ENCODE data around the gene OR6B1.
"Not testable (repeated sequence)": the region's sequence is repeated elsewhere in the genome, so short reads cannot be mapped to it uniquely, and the experiment has no call there.

The OR6B1 gene

DNA sequence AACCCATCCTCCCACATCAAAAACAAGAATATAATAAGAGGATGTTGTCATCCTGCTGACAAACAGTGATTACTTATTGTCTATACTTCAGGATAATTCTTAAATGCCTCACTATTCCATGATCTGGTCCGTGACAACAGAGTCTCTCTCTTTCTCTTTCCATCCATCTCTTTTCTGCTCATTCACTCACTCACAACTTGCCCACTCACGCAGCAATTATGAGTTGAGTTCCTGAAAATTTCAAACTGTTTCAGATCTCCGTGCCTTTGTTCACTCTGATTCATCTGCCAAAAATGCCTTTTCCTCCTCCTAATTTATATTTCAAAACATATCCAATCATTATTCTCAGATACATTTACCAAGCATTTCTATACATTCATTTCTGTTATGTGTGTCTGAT, 1.4 kb downstream of the OR6B1 start:
- Histone ChIP-seq H3K27me3 (ENCODE audit: control insufficient read depth in 2 of 2, insufficient read depth in 2 of 2, low read length in 2 of 2) (no peaks in the 10 kb centered on the region), H3K36me3 (ENCODE audit: control insufficient read depth in 2 of 2, insufficient read depth in 2 of 2, low read length in 2 of 2) (no peaks in the 10 kb centered on the region), H3K4me1 (ENCODE audit: control insufficient read depth in 2 of 2, insufficient read depth in 2 of 2, low read length in 2 of 2) (no peaks in the 10 kb centered on the region), H3K4me3 (ENCODE audit: low read length in 2 of 2) (no peak overlapping the region), H3K9ac (ENCODE audit: low read depth in 1 of 2, low read length in 2 of 2) (no peak overlapping the region), H3K27ac (ENCODE audit: low read depth in 2 of 2, low read length in 2 of 2) (no peak overlapping the region), H3K9me3 (ENCODE audit: control insufficient read depth in 2 of 2, low read length in 2 of 2) (no peaks in the 10 kb centered on the region)

DNA sequence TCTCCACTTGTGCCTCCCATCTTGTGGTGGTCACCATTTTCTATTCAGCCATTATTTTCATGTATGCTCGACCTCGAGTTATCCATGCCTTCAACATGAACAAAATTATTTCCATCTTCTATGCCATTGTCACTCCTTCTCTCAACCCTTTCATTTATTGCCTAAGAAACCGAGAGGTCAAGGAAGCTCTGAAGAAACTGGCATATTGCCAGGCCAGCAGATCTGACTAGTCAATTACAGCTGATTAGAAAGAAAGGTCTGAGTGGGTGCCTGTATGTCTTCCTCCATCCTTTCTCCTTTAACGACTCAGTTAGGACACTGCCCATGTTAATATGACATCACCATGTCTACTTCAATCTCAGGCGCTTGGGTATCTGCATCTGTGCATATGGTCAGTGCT, 4.6 kb downstream of the OR6B1 start:
- H3K9ac ChIP-seq (ENCODE audit: low read depth in 1 of 2, low read length in 2 of 2): no peak overlapping the region
- no peaks in the 10 kb centered on the region for H3K4me1 ChIP-seq (ENCODE audit: control insufficient read depth in 2 of 2, insufficient read depth in 2 of 2, low read length in 2 of 2)
- H3K27ac ChIP-seq (ENCODE audit: low read depth in 2 of 2, low read length in 2 of 2): no peak overlapping the region
- no peaks in the 10 kb centered on the region for H3K36me3 ChIP-seq (ENCODE audit: control insufficient read depth in 2 of 2, insufficient read depth in 2 of 2, low read length in 2 of 2)
- H3K4me3 ChIP-seq (ENCODE audit: low read length in 2 of 2): no peak overlapping the region
- H3K9me3 ChIP-seq (ENCODE audit: control insufficient read depth in 2 of 2, low read length in 2 of 2): no peaks in the 10 kb centered on the region
- H3K27me3 ChIP-seq (ENCODE audit: control insufficient read depth in 2 of 2, insufficient read depth in 2 of 2, low read length in 2 of 2): no peaks in the 10 kb centered on the region

DNA sequence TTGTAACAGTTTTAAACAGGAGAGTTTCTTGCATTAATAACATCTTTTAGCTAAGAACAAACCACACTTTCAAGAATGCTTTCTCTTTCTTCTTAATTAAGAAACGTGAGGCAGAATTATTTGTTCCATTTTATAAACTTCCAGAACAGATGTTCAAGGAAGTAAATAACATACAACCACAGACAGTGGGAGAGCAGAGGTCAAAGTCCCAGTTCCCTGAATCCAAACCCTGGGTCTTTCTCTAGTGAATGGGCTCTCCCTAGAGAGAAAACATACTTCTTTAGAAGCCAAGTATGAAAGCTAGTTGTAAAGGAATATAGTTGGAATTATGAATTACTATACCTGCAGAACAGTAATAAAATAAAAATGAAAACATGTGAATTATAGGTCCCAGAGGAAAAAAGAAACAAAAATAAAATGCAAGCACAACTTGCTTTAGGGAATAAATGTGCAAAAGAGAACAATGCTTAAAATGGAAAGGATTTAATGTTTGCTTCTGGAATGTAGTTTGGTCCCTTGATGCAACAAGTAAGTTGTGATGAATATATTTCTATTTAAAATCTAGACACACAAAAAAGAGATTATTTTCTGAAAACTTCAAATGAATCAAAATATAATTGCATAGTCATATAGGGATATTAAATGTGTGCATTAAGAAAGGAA, 6.0 kb downstream of the OR6B1 start:
- no peak overlapping the region for H3K4me3 ChIP-seq (ENCODE audit: low read length in 2 of 2)
- H3K9me3 ChIP-seq (ENCODE audit: control insufficient read depth in 2 of 2, low read length in 2 of 2): no peaks in the 10 kb centered on the region
- H3K27ac ChIP-seq (ENCODE audit: low read depth in 2 of 2, low read length in 2 of 2): no peak overlapping the region
- no peaks in the 10 kb centered on the region for H3K27me3 ChIP-seq (ENCODE audit: control insufficient read depth in 2 of 2, insufficient read depth in 2 of 2, low read length in 2 of 2)
- no peaks in the 10 kb centered on the region for H3K36me3 ChIP-seq (ENCODE audit: control insufficient read depth in 2 of 2, insufficient read depth in 2 of 2, low read length in 2 of 2)
- H3K9ac ChIP-seq (ENCODE audit: low read depth in 1 of 2, low read length in 2 of 2): no peak overlapping the region
- no peaks in the 10 kb centered on the region for H3K4me1 ChIP-seq (ENCODE audit: control insufficient read depth in 2 of 2, insufficient read depth in 2 of 2, low read length in 2 of 2)

DNA sequence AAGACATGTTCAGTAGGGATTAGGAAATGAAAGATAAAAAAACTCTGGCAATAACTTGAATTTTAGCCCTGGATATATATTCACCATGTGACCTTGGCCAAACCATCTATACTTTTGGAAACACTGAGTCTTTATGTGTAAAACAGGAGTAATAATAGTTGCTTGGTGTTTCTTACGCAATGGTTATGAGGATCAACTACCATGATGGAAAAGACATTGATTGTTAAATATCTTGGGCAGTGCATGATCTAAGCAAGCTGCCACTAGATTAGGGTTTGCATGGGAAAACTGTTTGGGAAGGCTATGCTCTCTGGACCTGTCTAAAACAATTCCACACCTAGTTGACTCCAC, 6.5 kb downstream of the OR6B1 start:
- Histone ChIP-seq H3K36me3 (ENCODE audit: control insufficient read depth in 2 of 2, insufficient read depth in 2 of 2, low read length in 2 of 2) (no peaks in the 10 kb centered on the region), H3K27me3 (ENCODE audit: control insufficient read depth in 2 of 2, insufficient read depth in 2 of 2, low read length in 2 of 2) (no peaks in the 10 kb centered on the region), H3K9ac (ENCODE audit: low read depth in 1 of 2, low read length in 2 of 2) (no peak overlapping the region), H3K9me3 (ENCODE audit: control insufficient read depth in 2 of 2, low read length in 2 of 2) (no peaks in the 10 kb centered on the region), H3K4me3 (ENCODE audit: low read length in 2 of 2) (no peak overlapping the region), H3K27ac (ENCODE audit: low read depth in 2 of 2, low read length in 2 of 2) (no peak overlapping the region), H3K4me1 (ENCODE audit: control insufficient read depth in 2 of 2, insufficient read depth in 2 of 2, low read length in 2 of 2) (no peaks in the 10 kb centered on the region)

DNA sequence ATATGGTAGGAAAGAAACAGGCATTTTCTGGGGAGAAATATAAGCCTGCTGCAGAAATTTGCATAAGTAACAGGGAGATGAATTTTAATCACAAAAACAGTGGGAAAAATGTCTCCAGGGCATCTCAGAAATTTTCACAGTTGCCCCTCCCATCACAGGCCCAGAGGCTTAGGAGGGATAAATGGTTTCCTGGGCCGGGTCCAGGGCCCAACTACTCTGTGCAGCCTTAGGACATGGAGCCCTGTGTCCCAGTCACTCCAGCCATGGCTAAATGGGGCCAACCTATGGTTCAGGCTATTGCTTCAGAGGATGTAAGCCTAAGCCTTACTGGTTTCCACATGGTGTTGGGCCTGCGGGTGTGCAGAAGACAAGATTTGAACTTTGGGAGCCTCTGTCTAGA, 9.2 kb downstream of the OR6B1 start:
- H3K27ac ChIP-seq (ENCODE audit: low read depth in 2 of 2, low read length in 2 of 2): no peak overlapping the region
- H3K4me1 ChIP-seq (ENCODE audit: control insufficient read depth in 2 of 2, insufficient read depth in 2 of 2, low read length in 2 of 2): no peaks in the 10 kb centered on the region
- H3K27me3 ChIP-seq (ENCODE audit: control insufficient read depth in 2 of 2, insufficient read depth in 2 of 2, low read length in 2 of 2): no peaks in the 10 kb centered on the region
- H3K36me3 ChIP-seq (ENCODE audit: control insufficient read depth in 2 of 2, insufficient read depth in 2 of 2, low read length in 2 of 2): no peaks in the 10 kb centered on the region
- H3K9me3 ChIP-seq (ENCODE audit: control insufficient read depth in 2 of 2, low read length in 2 of 2): no peaks in the 10 kb centered on the region
- H3K4me3 ChIP-seq (ENCODE audit: low read length in 2 of 2): no peak overlapping the region
- H3K9ac ChIP-seq (ENCODE audit: low read depth in 1 of 2, low read length in 2 of 2): no peak overlapping the region

DNA sequence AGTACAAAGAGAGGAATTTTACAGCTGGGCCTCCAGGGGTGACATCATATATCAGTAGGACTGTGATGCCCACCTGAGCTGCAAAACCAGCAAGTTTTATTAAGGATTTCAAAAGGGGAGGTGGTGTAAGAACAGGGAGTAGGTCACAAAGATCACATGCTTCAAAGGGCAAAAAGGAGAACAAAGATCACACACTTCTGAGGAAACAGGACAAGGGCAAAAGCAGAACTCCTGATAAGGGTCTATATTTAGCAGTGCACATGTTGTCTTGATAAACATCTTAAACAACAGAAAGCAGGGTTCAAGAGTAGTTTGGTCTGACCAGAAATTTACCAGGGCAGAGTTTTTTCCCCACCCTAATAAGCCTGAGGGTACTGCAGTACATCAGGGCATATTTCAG, 9.9 kb downstream of the OR6B1 start:
- not testable (repeated sequence) for H3K9me3 ChIP-seq (ENCODE audit: control insufficient read depth in 2 of 2, low read length in 2 of 2); H3K36me3 ChIP-seq (ENCODE audit: control insufficient read depth in 2 of 2, insufficient read depth in 2 of 2, low read length in 2 of 2); H3K27ac ChIP-seq (ENCODE audit: low read depth in 2 of 2, low read length in 2 of 2); H3K4me3 ChIP-seq (ENCODE audit: low read length in 2 of 2); H3K9ac ChIP-seq (ENCODE audit: low read depth in 1 of 2, low read length in 2 of 2); H3K27me3 ChIP-seq (ENCODE audit: control insufficient read depth in 2 of 2, insufficient read depth in 2 of 2, low read length in 2 of 2); H3K4me1 ChIP-seq (ENCODE audit: control insufficient read depth in 2 of 2, insufficient read depth in 2 of 2, low read length in 2 of 2)

DNA sequence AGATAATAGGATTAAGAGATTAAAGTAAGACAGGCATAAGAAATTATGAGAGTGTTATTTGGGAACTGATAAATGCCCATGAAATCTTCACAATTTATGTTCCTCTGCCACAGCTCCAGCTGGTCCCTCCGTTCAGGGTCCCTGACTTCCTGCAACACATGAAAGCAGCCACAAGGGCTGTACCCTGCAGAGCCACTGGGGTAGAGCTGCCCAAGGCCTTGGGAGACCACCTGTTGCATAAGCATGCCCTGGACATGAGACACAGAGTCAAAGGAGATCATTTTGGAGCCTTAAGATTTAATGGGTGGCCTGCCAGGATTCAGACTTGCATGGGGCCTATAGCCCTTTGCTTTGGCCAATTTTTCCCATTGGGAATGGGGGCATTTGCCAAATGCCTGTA, 10.7 kb downstream of the OR6B1 start:
- not testable (repeated sequence) for H3K27me3 ChIP-seq (ENCODE audit: control insufficient read depth in 2 of 2, insufficient read depth in 2 of 2, low read length in 2 of 2); H3K27ac ChIP-seq (ENCODE audit: low read depth in 2 of 2, low read length in 2 of 2); H3K9ac ChIP-seq (ENCODE audit: low read depth in 1 of 2, low read length in 2 of 2); H3K4me1 ChIP-seq (ENCODE audit: control insufficient read depth in 2 of 2, insufficient read depth in 2 of 2, low read length in 2 of 2); H3K36me3 ChIP-seq (ENCODE audit: control insufficient read depth in 2 of 2, insufficient read depth in 2 of 2, low read length in 2 of 2); H3K9me3 ChIP-seq (ENCODE audit: control insufficient read depth in 2 of 2, low read length in 2 of 2); H3K4me3 ChIP-seq (ENCODE audit: low read length in 2 of 2)

DNA sequence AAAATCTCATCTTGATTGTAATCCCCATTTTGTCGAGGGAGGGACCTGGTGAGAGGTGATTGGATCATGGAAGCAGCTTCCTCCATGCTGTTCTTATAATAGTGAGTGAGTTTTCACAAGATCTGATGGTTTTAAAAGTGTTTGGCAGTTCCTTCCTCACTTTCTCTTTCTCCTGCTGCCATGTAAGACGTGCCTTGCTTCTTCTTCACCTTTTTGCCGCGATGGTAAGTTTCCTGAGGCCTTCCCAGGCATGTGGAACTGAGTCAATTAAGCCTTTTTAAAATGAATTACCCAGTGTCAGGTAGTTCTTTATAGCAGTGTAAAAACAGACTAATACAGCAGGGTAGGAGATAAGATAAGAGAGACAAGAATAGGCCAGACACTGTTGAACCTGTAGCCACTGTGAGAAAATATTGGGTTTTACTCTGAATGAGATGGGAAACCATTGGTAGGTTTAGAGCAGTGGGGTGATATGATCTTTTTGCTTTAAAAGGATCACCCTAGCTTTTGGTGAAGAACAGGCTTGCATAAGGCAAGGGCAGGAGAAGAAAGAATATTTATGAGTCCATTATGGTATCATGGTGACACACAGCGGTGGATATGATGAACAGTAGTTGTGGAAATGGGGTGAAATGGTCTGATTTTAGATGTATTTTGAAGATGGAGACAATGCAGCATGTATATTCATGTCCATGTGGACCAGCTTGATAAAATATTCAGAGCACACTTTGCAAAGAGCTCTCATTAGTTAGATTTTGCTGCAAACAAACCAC, 11.5 kb downstream of the OR6B1 start:
- H3K9ac ChIP-seq (ENCODE audit: low read depth in 1 of 2, low read length in 2 of 2): no peak overlapping the region
- no peaks in the 10 kb centered on the region for H3K36me3 ChIP-seq (ENCODE audit: control insufficient read depth in 2 of 2, insufficient read depth in 2 of 2, low read length in 2 of 2)
- H3K4me3 ChIP-seq (ENCODE audit: low read length in 2 of 2): no peak overlapping the region
- H3K27me3 ChIP-seq (ENCODE audit: control insufficient read depth in 2 of 2, insufficient read depth in 2 of 2, low read length in 2 of 2): no peaks in the 10 kb centered on the region
- no peaks in the 10 kb centered on the region for H3K4me1 ChIP-seq (ENCODE audit: control insufficient read depth in 2 of 2, insufficient read depth in 2 of 2, low read length in 2 of 2)
- no peak overlapping the region for H3K27ac ChIP-seq (ENCODE audit: low read depth in 2 of 2, low read length in 2 of 2)
- no peaks in the 10 kb centered on the region for H3K9me3 ChIP-seq (ENCODE audit: control insufficient read depth in 2 of 2, low read length in 2 of 2)

DNA sequence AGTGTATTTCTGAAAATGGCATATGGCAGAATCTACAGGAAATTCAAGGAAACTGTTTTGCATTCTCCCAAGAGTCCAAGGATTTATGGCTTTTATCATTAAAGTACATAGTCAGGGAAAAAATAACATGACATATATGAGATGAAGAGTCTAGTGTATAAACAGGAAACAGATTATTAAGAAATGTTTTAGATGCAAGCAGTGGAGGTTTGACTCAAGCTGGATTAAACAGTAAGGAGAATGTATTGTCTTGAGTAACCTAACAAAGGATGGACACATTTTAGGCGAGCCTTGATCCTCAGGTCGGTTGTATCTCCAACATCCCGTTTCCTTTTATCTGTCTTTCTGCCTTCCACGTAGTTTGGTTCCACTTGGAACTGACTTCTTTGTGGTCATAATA, 17.9 kb downstream of the OR6B1 start:
- Histone ChIP-seq H3K4me3 (ENCODE audit: low read length in 2 of 2) (no peak overlapping the region), H3K9me3 (ENCODE audit: control insufficient read depth in 2 of 2, low read length in 2 of 2) (no peaks in the 10 kb centered on the region), H3K27ac (ENCODE audit: low read depth in 2 of 2, low read length in 2 of 2) (no peak overlapping the region), H3K4me1 (ENCODE audit: control insufficient read depth in 2 of 2, insufficient read depth in 2 of 2, low read length in 2 of 2) (no peaks in the 10 kb centered on the region), H3K9ac (ENCODE audit: low read depth in 1 of 2, low read length in 2 of 2) (no peak overlapping the region), H3K27me3 (ENCODE audit: control insufficient read depth in 2 of 2, insufficient read depth in 2 of 2, low read length in 2 of 2) (no peaks in the 10 kb centered on the region), H3K36me3 (ENCODE audit: control insufficient read depth in 2 of 2, insufficient read depth in 2 of 2, low read length in 2 of 2) (no peaks in the 10 kb centered on the region)

DNA sequence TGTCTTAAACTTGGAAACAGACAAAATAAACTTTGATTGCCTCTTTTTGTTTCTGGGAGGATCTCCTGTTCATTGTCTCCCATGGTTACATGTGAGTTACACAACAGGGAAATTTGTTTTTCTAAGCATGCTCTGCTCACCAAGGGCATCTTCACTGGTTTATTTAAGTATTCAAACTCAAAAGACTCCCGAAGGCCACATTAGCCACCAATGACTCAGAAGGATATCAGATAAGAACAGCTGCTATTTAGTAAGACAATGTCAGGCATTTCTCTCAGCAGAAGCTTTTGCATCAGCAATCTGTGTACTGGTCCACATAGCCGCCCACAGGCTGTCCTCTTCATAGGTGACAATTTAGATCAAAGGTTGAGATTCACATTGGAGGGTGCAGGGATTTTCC, 19.3 kb downstream of the OR6B1 start:
- Histone ChIP-seq H3K27me3 (ENCODE audit: control insufficient read depth in 2 of 2, insufficient read depth in 2 of 2, low read length in 2 of 2) (no peaks in the 10 kb centered on the region), H3K36me3 (ENCODE audit: control insufficient read depth in 2 of 2, insufficient read depth in 2 of 2, low read length in 2 of 2) (no peaks in the 10 kb centered on the region), H3K4me1 (ENCODE audit: control insufficient read depth in 2 of 2, insufficient read depth in 2 of 2, low read length in 2 of 2) (no peaks in the 10 kb centered on the region), H3K9ac (ENCODE audit: low read depth in 1 of 2, low read length in 2 of 2) (no peak overlapping the region), H3K4me3 (ENCODE audit: low read length in 2 of 2) (no peak overlapping the region), H3K9me3 (ENCODE audit: control insufficient read depth in 2 of 2, low read length in 2 of 2) (no peaks in the 10 kb centered on the region), H3K27ac (ENCODE audit: low read depth in 2 of 2, low read length in 2 of 2) (no peak overlapping the region)

Data from mucosa of rectum (tissue), 2 donors.